ENCODE data around the gene INSIG1.

INSIG1 gene

GRCh38 chr7:155305231-155305904 lies 7.7 kb downstream of the INSIG1 start:
- no peak for DNase-seq

DNA sequence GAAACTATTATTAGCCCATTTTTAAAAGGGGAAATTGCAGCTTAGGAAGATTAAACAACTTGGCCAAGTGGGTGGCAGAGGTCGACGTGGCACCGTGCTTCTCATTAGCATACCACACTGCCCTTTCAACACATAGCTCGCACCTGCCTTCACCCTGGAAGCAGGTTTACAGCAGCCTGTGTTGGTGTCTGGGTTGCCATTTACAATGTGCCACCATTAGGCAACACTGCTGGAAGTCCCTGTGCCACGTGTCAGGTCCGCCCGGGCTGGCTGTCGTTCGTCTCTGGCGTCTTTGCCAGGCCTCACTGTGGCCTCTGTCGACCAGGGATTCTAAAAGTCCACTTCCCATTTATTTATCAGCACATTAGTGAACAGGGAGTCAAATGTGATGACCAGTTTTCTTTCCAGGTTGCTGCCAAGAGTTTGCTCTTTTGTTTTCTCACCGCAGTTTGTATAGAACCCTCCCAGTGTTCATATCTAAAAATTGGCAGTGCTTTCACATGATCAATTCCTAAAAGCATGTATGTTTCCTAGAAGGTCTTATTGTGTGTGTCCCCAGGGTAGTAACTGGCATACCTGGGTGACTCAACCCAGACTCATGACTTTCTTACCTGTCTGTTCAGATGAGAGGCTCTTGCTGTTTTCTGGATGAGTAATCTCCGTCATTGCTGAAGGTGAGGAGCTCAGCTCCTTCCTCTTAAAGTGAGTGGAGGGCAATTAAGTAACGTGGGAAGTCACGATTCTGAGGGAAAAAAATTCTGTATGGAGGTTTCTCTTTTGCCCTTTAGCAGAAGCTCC lies 9.2 kb downstream of the INSIG1 start:
- no peak for DNase-seq

GRCh38 chr7:155308330-155309020 lies 10.8 kb downstream of the INSIG1 start:
- DNase-seq = no peak

- no peak for DNase-seq
These were observed 11.3 kb downstream of the INSIG1 start for GRCh38 chr7:155309021-155309338.

DNA sequence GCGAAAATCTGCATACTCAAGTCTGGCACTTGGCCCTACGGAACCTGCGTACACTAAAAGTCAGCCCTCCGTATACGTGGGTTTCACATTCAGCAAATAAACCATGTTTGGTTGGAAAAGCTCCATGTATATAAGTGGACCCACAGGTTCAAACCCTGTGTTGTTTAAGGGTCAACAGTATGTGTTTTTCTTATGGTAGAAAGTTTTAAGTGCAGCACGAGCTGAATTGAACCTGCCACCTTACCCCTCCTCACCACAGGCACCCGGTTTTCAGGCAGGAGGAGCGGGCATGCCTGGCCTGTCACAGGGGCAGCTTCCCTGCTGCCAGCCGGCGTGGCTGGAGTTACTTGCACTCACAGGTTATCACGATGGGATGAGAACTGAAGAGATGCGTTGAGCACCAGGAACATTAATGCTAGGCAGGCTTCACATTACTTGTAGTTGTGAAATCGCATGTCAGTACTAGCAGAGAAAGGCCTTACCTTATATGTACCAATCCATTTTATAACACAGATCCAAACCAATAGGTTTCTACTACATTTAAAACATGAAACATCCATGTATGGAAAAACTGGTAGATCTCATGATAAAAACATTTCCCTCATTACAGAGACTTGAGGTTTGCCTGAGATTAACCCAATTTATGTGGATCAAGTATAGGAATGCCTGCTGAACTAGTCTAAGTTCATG lies 12.9 kb downstream of the INSIG1 start:
- no peak for DNase-seq

DNA sequence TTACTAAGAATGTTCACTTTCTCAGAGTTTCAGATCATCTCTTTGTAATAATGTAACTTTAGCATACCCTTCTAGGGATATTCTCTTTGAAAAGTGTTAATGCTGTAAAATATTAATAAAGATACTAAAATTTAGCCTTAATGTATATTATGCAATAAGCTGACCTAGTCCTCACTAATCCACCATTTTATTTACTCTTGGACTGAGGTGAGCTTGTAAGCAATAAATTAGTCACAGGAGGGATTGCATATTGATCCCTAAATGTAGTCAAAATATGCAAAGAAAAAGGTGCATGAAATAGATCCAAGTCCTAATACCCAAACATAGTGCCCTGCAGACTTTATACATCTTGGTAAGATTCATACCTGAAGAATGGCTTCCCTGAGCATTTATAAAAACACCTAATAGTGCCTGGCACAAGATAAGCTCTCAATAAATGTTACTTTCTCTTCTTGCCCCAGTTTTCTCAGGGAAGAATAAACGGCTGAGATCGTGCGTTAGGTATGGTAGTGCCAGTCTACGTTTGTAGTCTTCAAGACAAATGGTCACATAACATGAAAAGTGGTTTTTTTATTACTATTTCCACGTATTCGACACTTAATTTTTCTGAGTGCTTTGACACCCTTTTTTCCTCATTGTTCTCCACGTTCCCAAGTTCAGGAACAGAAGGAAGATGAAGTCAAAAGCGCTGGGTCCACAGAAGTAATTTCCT lies 14.3 kb downstream of the INSIG1 start:
- DNase-seq = no peak

DNA sequence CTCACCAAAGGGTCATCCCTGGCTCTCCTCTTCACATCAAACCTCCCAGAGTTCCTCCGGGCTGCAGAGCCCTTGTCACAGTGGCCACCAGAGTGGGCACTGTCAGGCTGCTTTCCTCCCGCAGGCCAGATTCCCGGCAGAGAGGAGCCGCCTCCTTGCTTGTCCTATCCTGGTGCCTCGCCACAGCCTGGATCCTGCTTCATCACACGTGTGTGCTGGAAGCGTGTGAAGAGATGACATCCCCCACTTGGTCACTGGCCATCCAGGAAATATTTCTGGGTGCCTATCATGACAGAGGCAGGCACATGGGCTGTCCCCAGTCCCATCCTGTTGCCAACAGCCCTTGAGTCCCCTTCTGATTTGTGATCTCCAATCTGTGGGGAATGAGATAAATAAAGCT lies 15.0 kb downstream of the INSIG1 start:
- no peak for DNase-seq

DNA sequence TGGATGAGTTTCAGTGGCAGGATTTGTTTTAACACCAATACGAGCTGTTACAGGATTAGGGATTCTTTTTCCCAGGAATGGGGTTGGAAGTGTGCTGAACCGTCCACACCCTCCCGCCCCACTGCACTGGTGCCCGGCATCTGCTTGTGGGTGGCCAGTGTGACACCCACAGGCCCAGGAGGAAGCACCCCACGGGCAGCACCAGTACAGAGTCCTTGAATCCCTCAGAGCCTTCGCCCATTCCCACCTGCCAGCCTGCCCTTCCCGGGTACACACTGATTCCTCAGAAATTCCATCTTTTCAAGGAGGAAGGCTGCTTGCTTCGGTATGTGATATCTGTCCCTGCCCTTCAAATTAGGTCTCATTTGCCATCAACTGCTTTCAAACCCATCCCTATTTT lies 15.4 kb downstream of the INSIG1 start:
- no peak for DNase-seq

DNA sequence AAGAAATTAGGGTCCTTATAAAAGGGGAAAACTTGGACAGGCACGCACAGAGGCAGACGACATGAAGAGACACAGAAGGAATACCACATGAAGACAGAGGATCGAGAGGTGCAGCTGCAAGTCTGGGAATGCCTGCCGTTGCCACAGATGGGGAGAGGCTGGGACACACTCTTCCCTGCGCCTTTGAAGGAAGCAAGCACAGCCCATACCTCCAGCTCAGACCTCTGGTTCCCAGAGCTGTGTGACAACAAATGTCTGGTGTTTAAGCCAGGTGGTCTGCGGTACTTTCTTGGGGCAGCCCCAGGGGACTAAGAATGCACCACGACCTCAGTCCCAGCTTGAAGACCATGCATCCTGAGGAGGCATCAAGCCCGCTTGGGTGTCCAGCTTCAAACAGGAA lies 18.3 kb downstream of the INSIG1 start:
- no peak for DNase-seq

GRCh38 chr7:155316427-155317113 lies 18.9 kb downstream of the INSIG1 start:
- DNase-seq = no peak

DNA sequence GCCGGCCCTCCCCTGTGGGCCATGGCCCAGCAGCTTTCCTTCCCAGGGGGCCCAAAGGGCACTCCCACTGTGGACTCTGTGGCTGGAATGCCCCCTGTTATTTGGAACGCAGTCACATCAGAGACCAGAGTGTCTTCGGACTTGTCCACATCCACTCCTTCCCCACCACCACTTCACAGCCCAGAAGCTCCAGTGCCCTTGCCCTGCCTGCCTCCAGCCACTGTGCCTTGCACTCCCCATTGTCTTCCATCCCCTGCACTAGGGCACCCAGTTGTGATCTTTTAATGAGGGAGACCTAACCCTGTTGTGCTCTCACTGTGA lies 19.4 kb downstream of the INSIG1 start:
- DNase-seq = no peak

- DNase-seq = no peak
These were observed 20.6 kb downstream of the INSIG1 start for GRCh38 chr7:155318245-155318644.

GRCh38 chr7:155322530-155322929 lies 24.9 kb downstream of the INSIG1 start:
- DNase-seq = no peak

DNA sequence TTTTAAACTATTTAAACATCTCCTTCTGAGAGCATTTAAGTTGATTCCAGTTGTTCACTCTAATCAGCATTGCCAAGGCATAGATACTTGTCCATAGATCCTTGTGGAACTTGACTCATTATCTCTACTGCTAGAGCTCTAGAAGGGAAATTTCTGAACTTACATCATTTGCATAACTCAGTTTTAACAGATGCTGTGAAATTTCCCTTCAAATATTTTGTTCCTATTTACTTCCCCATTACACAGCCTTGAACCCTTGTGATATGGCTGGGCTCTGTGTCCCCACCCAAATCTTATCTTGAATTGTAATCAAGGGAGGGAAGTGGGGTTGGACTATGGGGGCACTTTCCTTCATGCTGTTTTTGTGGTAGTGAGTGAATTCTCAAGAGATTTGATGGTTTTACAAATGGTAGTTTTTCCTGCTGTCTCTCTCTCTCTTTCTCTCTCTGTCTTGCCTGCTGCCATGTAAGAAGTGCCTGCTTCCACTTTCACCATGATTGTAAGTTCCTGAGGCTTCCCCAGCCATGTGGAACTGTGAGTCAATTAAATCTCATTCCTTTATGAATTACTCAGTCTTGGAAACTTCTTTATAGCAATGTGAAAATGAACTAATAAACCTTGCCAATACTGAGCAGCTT lies 25.4 kb downstream of the INSIG1 start:
- DNase-seq = no peak

GRCh38 chr7:155324012-155324917 lies 26.6 kb downstream of the INSIG1 start:
- DNase-seq = no peak

DNA sequence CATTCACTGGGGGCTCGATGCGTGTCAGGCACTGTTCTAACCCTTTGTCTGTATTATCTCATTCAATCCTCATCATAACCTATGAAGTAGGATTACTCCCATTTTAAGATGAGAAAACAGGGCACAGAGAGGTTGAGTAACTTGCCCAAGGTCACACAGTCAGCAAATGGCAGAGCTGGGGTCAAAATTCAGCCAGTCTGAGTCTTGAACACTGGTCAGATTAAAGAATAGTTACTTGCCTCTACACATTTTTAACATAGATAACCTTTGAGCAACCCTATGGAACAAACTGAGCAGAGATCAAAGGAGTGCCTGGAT lies 27.2 kb downstream of the INSIG1 start:
- no peak for DNase-seq

DNA sequence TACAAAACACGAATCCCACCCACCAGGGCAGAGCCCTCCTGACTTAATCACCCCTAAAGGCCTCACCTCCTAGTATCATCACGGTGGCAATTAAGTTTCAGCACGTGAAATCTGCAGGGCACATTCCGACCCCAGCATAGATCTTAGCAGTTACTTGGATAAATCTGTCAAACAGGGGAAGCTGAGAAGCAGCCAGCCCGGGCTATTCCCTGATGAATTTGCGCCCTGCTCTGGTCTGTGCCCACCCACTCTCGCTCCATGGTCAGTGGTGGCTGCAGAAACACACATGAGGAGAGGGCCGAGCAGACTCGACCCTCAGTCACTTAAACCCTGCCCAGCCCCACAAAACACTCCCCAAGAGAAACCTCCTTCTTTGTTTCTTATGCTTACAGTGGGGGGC lies 28.7 kb downstream of the INSIG1 start:
- no peak for DNase-seq

- no peak for DNase-seq
These were observed 30.1 kb downstream of the INSIG1 start for GRCh38 chr7:155327590-155328320.

GRCh38 chr7:155329225-155329624 lies 31.5 kb downstream of the INSIG1 start:
- DNase-seq = no peak

DNA sequence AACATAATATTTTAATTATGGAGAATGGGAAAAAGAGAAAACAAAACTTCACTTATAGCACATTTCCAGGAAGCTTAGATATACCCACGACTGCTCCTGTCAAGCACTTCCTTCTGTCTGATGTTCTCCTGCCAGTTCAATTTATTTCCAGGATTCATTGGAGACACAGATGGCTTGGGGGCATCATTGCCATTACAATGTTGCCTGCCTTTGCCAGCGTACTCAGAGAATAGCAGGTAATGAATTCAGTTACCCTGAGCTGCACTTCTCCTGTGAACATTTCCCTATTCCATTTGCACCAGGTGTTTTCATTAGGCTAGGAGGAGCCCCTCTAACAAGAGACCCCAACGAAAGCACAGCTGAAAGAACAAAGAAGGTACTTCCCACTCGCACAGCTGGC lies 33.7 kb downstream of the INSIG1 start:
- DNase-seq = no peak
